Neural progenitor cell (in vitro differentiated cells): ENCODE data around the gene C13orf42. TPM values are rescaled to one million over a fixed set of nuclear protein-coding genes. Genes with fewer than 3 reads are reported as not detected.

Experiments
- DNase-seq: peaks from one replicate; pipeline ENCODE4 v3.0.0-alpha.2; 2016; ENCODE audit warnings: low spot score
- H2AFZ ChIP-seq: fragments of 200-600 bp; sonication (generic); replicated peaks from 2 replicates; pipeline ENCODE4 v1.6.1; 2016; ENCODE audit warnings: antibody characterized with exemption
- H3F3A ChIP-seq: fragments of 200-600 bp; sonication (generic); 2 replicates; pipeline ENCODE4 v1.6.1; 2016; ENCODE audit warnings: antibody characterized with exemption, low read depth
- H3K27ac ChIP-seq: fragments of 200-600 bp; sonication (generic); 2 replicates; pipeline ENCODE4 v1.5.1; 2016; ENCODE audit warnings: mild to moderate bottlenecking
- H3K27me3 ChIP-seq: fragments of 200-600 bp; sonication (generic); 2 replicates; pipeline ENCODE4 v1.6.1; 2016; ENCODE audit warnings: mild to moderate bottlenecking, moderate library complexity
- H3K36me3 ChIP-seq: fragments of 200-600 bp; sonication (generic); 2 replicates; pipeline ENCODE4 v1.5.1; 2016
- H3K4me1 ChIP-seq: fragments of 200-600 bp; sonication (generic); 2 replicates; pipeline ENCODE4 v1.6.1; 2016; ENCODE audit warnings: mixed run types
- H3K4me2 ChIP-seq: fragments of 200-600 bp; sonication (generic); 2 replicates; pipeline ENCODE4 v1.6.1; 2016
- H3K4me3 ChIP-seq: fragments of 200-600 bp; sonication (generic); 2 replicates; pipeline ENCODE4 v1.5.1; 2016
- H3K79me2 ChIP-seq: fragments of 200-600 bp; sonication (generic); 2 replicates; pipeline ENCODE4 v1.6.1; 2016; ENCODE audit warnings: low read depth
- H3K9ac ChIP-seq: fragments of 200-600 bp; sonication (generic); 2 replicates; pipeline ENCODE4 v1.6.1; 2016
- H3K9me3 ChIP-seq: fragments of 200-600 bp; sonication (generic); 2 replicates; pipeline ENCODE4 v1.5.1; 2016; ENCODE audit warnings: low read depth
- H4K20me1 ChIP-seq: fragments of 200-600 bp; sonication (generic); 2 replicates; pipeline ENCODE4 v1.6.1; 2016; ENCODE audit warnings: low read depth
- H3K27ac Mint-ChIP-seq: 3 replicates; pipeline ENCODE4 v1.8.0; 2021; ENCODE audit warnings: mixed read lengths
- H3K27me3 Mint-ChIP-seq: 2 replicates; pipeline ENCODE4 v1.8.0; 2022; ENCODE audit warnings: low read depth, mild to moderate bottlenecking, inconsistent platforms, moderate library complexity, mixed read lengths; ENCODE audit not compliant: insufficient read depth
- H3K36me3 Mint-ChIP-seq: 3 replicates; pipeline ENCODE4 v1.8.0; 2021; ENCODE audit warnings: mixed read lengths
- H3K4me1 Mint-ChIP-seq: 3 replicates; pipeline ENCODE4 v1.8.0; 2021; ENCODE audit warnings: mixed read lengths
- H3K4me3 Mint-ChIP-seq: 3 replicates; pipeline ENCODE4 v1.8.0; 2021; ENCODE audit warnings: mild to moderate bottlenecking, moderate library complexity, mixed read lengths
- H3K9me3 Mint-ChIP-seq: 3 replicates; pipeline ENCODE4 v1.8.0; 2020; ENCODE audit warnings: mixed read lengths
- EZH2 ChIP-seq: fragments of 200-600 bp; sonication (generic); IDR thresholded peaks from 2 replicates; pipeline ENCODE4 v1.6.1; 2017; ENCODE audit warnings: antibody characterized with exemption, mild to moderate bottlenecking, moderate library complexity
- EZH2phosphoT487 ChIP-seq: fragments of 200-600 bp; sonication (generic); IDR thresholded peaks from 2 replicates; pipeline ENCODE4 v1.6.1; 2017; ENCODE audit warnings: antibody characterized with exemption
- total RNA-seq: library from RNA; depleted of rRNA; stranded (reverse); fragments of >200 nt; gene quantifications from 2 replicates; pipeline ENCODE4 v1.2.3, GENCODE V29; 2015; ENCODE audit warnings: low replicate concordance
- TF ChIP-seq, protein P1 (sequence below): fragments of 200-600 bp; sonication (generic); IDR thresholded peaks from 2 replicates; pipeline ENCODE4 v1.5.1; 2017; ENCODE audit warnings: antibody characterized with exemption, mild to moderate bottlenecking

Gene C13orf42
- total RNA-seq, 1 donor from 2014 or later, result 0.65 TPM

DNA sequence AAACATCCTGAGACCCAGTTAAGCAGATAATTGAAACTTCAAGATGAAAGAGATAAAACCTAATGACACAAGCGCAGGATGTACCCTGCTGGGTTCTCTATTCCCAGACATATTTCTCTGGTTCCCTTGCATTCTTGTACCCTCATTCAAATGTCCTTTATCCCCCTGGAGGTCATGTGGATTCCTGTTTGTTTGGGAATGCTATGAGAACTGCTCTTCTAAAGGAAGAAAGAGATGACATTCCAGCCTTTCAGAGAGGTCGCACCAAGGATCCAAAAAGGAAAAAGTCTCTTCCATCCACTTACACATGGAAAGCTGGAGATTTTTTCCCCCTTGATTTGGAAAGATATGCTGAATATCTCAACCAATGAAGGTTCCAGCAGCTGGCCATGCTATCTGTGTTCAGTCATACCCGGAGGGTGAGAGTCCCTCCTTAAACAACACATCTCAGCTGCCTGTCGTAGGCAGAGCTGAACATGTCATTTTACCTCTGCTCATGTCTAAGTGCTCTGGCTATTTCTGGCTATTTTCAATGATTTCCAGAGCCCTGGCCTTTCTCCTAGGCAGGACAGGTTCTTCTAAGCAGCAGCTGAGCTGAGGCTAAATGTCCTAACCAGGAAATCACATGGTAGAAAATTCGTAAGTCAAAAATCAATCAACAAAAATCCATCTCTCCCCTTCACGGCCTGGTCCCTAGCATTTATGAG is 52.5 kb downstream of the C13orf42 start:
- H3K79me2 ChIP-seq, result no peaks in the 10 kb centered on the region
- TF ChIP-seq EZH2 (no peak), EZH2phosphoT487 (peak; percentile 61)
- no peaks in the 10 kb centered on the region for H3K36me3 Mint-ChIP-seq
- H3K4me3 ChIP-seq, result no peak overlapping the region
- no peaks in the 10 kb centered on the region for H3K27me3 ChIP-seq
- peaks cover 18% of the 10 kb centered on the region for H3K4me1 ChIP-seq
- no peak overlapping the region for H3K9ac ChIP-seq
- peak overlapping the region; percentile 93 for H3K27ac Mint-ChIP-seq
- no peaks in the 10 kb centered on the region for H4K20me1 ChIP-seq
- peak overlapping the region; percentile 59 for H3K4me2 ChIP-seq
- DNase-seq, result peak; percentile 80
- H3K27me3 Mint-ChIP-seq, result peaks cover 16% of the 10 kb centered on the region
- no peaks in the 10 kb centered on the region for H3K36me3 ChIP-seq
- H3K4me3 Mint-ChIP-seq, result peak overlapping the region; percentile 44
- no peaks in the 10 kb centered on the region for H3K9me3 ChIP-seq
- H2AFZ ChIP-seq, result no peak overlapping the region
- H3K4me1 Mint-ChIP-seq, result peaks cover 31% of the 10 kb centered on the region
- H3F3A ChIP-seq, result peaks cover 14% of the 10 kb centered on the region
- H3K9me3 Mint-ChIP-seq, result no peaks in the 10 kb centered on the region
- H3K27ac ChIP-seq, result peak overlapping the region; percentile 59

DNA sequence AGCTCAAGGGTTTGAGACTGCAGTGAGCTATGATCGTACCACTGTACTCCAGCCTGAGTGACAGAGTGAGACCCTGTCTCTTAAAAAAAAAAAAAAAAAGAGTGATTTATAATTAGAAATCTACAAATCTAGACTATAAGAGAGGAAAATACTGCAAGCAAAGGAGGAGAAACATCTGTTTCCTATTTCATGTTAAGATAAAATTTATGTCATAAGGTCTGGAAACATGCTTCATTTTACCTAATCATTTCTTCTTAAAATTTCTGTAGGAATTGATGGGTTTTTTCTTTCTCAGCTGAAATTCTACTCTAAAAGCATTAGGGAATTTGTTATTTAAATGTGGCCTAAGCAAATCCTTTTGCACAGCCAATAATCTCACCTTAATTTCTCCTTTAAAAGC is 53.2 kb downstream of the C13orf42 start:
- TF ChIP-seq EZH2 (no peak), EZH2phosphoT487 (no peak)
- TF ChIP-seq, protein P1, sequence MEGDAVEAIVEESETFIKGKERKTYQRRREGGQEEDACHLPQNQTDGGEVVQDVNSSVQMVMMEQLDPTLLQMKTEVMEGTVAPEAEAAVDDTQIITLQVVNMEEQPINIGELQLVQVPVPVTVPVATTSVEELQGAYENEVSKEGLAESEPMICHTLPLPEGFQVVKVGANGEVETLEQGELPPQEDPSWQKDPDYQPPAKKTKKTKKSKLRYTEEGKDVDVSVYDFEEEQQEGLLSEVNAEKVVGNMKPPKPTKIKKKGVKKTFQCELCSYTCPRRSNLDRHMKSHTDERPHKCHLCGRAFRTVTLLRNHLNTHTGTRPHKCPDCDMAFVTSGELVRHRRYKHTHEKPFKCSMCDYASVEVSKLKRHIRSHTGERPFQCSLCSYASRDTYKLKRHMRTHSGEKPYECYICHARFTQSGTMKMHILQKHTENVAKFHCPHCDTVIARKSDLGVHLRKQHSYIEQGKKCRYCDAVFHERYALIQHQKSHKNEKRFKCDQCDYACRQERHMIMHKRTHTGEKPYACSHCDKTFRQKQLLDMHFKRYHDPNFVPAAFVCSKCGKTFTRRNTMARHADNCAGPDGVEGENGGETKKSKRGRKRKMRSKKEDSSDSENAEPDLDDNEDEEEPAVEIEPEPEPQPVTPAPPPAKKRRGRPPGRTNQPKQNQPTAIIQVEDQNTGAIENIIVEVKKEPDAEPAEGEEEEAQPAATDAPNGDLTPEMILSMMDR, result no peak
- Histone ChIP-seq H3K27me3 (no peaks in the 10 kb centered on the region), H2AFZ (no peak overlapping the region), H3K27ac (peak overlapping the region; percentile 59), H3K9me3 (no peaks in the 10 kb centered on the region), H3F3A (peaks cover 14% of the 10 kb centered on the region), H4K20me1 (no peaks in the 10 kb centered on the region), H3K9ac (no peak overlapping the region), H3K4me3 (no peak overlapping the region), H3K4me1 (peaks cover 18% of the 10 kb centered on the region), H3K4me2 (peak overlapping the region; percentile 59), H3K36me3 (no peaks in the 10 kb centered on the region), H3K79me2 (no peaks in the 10 kb centered on the region)
- no peak overlapping the region for H3K27ac Mint-ChIP-seq
- no peaks in the 10 kb centered on the region for H3K9me3 Mint-ChIP-seq
- no peaks in the 10 kb centered on the region for H3K36me3 Mint-ChIP-seq
- peaks cover 31% of the 10 kb centered on the region for H3K4me1 Mint-ChIP-seq
- H3K27me3 Mint-ChIP-seq, result peaks cover 16% of the 10 kb centered on the region
- H3K4me3 Mint-ChIP-seq, result no peak overlapping the region
- no peak for DNase-seq

DNA sequence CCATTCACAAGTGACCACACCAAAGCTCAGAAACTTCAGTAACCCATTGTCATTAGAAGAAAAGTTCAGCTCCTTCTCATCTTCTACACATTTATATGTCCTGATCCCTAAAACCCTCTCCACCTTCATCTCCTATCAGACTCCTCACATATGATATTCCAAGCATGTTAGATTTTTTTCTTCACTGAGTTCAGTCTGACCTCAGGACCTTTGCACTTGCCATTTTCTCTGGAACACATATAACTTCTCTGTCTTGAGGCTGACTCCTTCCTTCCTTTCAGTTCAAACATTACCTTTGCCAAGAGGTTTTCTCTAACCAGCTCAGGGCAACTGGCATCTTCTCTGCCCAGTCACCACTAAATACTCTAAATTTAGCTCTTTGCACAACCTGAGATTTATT is 54.1 kb downstream of the C13orf42 start:
- Histone ChIP-seq H3K4me3 (no peak overlapping the region), H3K9me3 (no peaks in the 10 kb centered on the region), H3K9ac (no peak overlapping the region), H3K4me2 (no peak overlapping the region), H4K20me1 (no peaks in the 10 kb centered on the region), H3K27me3 (no peaks in the 10 kb centered on the region), H3K36me3 (no peaks in the 10 kb centered on the region), H3K79me2 (no peaks in the 10 kb centered on the region), H2AFZ (no peak overlapping the region), H3K27ac (no peak overlapping the region), H3F3A (peaks cover 14% of the 10 kb centered on the region), H3K4me1 (peaks cover 18% of the 10 kb centered on the region)
- no peaks in the 10 kb centered on the region for H3K36me3 Mint-ChIP-seq
- peaks cover 31% of the 10 kb centered on the region for H3K4me1 Mint-ChIP-seq
- H3K27ac Mint-ChIP-seq, result peak overlapping the region; percentile 45
- no peak for DNase-seq
- no peaks in the 10 kb centered on the region for H3K9me3 Mint-ChIP-seq
- peaks cover 16% of the 10 kb centered on the region for H3K27me3 Mint-ChIP-seq
- H3K4me3 Mint-ChIP-seq, result no peak overlapping the region
- TF ChIP-seq, protein P1, result no peak
- TF ChIP-seq EZH2 (no peak), EZH2phosphoT487 (no peak)

DNA sequence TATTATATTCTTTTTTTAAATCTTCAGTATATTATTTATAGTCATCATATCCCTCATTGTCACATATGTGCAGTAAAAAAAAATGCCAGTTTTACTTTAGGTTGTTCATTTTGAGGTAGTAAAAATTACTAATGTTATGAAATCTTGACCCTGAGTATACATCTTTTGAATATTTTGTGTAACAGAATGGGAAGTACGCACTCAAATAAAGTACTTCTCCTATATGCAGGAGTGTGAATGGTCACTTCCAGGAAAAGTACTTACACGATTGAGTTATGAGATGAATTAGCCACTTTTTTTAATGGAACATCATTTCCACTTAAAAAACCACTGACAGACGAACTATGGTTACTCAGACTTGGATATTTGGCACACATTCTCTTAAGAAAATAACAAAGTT is 58.5 kb downstream of the C13orf42 start:
- H3K4me2 ChIP-seq, result no peak overlapping the region
- no peak overlapping the region for H3K27ac Mint-ChIP-seq
- no peaks in the 10 kb centered on the region for H3K27me3 ChIP-seq
- H3K4me3 ChIP-seq, result no peak overlapping the region
- no peak overlapping the region for H3K27ac ChIP-seq
- H3K9me3 ChIP-seq, result no peaks in the 10 kb centered on the region
- no peak overlapping the region for H3K4me3 Mint-ChIP-seq
- no peaks in the 10 kb centered on the region for H3F3A ChIP-seq
- no peak for DNase-seq
- no peaks in the 10 kb centered on the region for H4K20me1 ChIP-seq
- no peak overlapping the region for H2AFZ ChIP-seq
- H3K9ac ChIP-seq, result no peak overlapping the region
- TF ChIP-seq, protein P1, result no peak
- no peak for TF ChIP-seq EZH2
- no peak for TF ChIP-seq EZH2phosphoT487
- no peaks in the 10 kb centered on the region for H3K36me3 ChIP-seq
- H3K36me3 Mint-ChIP-seq, result no peaks in the 10 kb centered on the region
- no peaks in the 10 kb centered on the region for H3K9me3 Mint-ChIP-seq
- peaks cover 3% of the 10 kb centered on the region for H3K4me1 ChIP-seq
- no peaks in the 10 kb centered on the region for H3K79me2 ChIP-seq
- peaks cover 7% of the 10 kb centered on the region for H3K4me1 Mint-ChIP-seq
- peaks cover 7% of the 10 kb centered on the region for H3K27me3 Mint-ChIP-seq
